Measurements from ENCODE around the gene THAP10.

Gene THAP10

DNA sequence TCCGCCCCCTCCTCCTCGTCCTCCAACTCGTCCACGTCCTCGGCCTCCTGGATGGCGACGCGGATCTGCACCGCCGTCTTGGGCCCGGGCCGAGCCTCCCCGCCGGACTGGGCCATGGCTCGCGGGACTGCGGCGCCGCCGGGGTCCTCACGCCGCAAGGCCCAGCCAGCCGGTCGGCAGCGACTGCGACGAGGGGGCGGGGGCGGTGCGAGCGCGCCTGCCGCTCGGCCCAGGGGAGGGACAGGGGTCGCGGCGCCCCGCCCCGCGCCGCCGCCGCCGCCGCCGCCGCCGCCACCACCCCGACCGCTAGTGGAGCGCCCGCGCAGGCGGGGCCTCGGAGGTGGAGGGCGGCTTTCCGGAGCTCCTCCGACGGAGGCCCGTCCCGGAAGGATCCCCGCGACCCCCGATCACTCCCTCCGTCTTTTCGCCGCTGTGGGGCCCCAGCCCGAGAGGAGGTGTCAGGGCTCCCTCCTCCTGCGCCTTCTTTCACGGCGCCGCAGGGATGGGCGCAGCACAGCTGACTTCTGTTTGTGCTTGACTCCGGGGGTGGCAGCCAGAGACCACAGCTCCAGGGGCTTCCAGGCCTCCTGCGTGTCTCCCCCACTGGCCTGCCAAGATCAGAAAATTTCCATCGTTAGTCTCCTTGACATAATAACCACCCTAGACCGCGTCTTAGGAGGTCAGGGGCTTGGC lies 38.1 kb downstream of the THAP10 start, which contains the start of gene LARP6:
Gene LARP6, minus strand, starts transcription at position 185 of the 693 bp plus-strand sequence. Its CDS starts 69 bp downstream, at position 116.
- peak in 1 of 2 donors; percentile 20 for DNase-seq (ENCODE audit: low read depth in 2 of 2)

DNA sequence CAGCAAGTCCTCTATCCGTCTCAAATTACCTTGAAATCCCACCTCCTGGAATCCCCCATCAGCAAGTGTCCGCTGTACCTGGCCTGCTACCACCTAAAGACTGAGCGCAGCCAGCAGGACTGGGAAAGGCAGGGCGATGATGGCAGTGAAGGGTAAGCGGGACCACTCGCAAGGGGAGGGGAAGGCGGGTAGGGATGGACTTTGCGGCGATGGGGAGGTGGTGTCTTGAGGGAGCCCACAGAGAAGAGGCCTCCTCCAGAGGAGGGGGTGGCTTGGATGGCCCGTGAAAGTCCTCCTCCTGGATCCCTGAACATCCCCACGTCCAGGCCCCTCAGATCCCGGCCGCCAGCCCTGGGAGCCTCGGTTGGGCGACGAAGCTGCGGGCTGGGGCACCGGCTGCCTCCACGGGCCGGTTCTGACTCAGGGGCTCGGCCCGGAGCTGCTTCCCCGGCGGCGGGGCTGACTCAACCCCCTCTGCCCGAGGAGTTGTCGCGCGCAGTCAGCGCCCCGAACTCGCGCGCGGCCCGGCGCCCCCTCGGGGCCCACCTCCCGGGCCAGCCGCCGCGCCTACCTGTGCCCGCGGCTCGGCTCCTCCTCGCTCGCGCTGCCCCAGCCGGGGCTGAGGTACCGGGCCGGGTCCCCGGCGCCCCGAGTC lies 38.8 kb downstream of the THAP10 start:
- DNase-seq (ENCODE audit: low read depth in 2 of 2) = peak in 1 of 2 donors; percentile 4

DNA sequence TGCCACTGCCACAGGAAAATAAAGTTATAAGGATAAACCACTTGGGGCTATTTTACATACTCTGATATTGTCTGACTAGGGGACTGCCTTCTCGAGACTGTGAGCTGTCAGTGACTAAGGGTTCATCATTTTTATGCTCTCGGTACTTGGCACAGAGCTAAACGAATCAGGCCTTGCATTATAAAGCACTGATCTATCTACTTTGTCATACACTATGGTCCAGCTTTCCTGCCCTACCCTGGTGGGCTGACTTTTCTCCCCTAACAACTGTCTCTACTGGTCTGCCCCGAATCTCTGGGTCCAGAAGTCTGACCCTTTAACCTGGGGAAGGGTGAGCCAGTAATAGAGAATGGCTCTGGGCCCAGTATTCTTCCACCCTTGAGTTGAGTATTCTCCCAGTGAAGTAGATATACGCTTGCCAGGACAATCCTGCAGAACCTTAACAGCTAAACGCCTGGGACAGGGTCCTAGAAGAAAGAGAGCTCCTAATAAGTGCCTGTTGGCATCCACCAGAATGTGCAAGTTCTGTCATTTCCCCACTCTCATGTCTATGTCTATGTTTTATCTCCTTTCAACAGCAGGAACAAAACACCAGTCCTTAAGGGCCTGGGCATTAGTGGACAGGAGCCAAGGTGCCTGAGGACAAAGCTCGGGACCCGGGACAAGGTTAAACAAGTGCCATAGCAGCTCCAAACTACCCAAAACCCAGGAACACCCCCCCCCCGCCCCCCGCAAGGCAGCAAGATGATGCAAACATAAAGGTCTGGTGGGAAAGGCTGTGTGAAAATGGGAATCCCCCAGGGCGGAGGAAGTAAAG lies 39.5 kb downstream of the THAP10 start:
- DNase-seq (ENCODE audit: low read depth in 2 of 2) = no peak

DNA sequence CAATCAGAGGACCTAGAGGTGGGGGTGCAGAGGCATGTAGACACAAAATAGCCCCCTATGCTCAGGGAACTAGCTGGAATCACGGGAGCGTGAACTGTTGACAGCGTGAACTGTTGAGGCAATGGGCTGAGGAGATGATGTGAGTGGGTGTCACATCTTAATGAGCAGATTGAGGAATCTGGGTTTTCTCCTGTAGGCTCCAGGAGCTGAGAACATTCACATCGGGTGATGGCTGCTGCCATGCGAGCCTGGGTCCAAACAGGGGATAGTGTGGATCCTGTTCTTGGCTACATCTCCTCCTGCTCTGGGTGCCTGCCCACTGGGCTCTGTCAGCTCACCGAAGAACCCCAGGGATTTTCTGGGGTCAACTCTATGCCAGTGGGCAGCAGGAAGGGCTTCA lies 40.3 kb downstream of the THAP10 start:
- no peak for DNase-seq (ENCODE audit: low read depth in 2 of 2)

DNA sequence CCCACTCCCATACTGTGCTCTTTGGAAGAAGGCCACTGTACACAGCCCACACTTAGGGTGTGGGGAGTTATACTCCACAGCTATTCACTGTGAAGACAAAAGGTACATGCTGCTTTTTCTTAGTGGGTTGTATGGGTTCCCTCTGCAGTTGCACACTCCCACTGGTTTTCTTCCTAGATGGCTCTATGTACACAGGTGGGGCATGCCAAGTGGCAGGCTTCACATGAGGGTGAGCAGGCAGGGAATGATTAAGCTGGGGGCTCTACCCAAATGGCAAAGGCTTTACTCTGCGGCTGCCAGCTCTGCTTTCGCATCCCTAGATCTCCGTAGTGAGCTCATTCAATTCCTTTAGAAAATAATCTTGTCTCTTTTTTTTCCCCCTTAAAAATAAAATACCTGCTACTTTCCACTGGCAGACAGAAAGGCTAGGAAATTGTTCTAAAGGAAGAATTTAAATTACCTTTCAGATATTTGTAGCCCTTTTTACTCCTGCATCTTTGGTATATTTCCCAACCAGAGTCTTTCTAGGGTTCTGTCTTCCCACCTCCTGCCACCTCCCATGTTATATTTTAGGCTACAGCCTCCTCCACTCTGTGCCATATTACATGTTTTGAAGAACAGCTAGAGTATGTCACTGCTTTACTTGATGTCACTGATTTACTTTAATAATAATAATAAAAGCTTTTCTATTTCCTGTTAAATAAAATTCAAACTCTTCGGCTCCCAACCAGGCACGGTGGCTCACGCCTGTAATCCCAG lies 46.5 kb downstream of the THAP10 start:
- no peak for DNase-seq (ENCODE audit: low read depth in 2 of 2)

DNA sequence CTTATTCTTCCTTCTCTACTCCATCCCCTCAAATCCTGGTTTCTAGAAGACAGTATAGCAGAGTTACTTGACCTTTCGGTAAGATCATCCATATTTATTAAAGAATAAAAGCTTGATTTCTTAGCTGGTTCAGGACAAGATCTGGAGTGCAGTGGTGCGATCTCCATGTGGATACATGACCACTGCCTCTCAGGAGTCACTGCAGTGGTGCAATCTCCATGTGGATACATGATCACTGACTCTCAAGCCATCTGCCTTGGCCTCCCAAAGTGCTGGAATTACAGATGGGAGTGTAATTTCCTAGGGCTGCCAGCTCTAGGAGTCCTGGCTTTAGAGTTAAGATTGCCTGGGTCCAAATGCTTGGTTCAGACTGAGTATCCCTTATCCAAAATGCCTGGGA lies 54.8 kb downstream of the THAP10 start:
- DNase-seq (ENCODE audit: low read depth in 2 of 2) = no peak

DNA sequence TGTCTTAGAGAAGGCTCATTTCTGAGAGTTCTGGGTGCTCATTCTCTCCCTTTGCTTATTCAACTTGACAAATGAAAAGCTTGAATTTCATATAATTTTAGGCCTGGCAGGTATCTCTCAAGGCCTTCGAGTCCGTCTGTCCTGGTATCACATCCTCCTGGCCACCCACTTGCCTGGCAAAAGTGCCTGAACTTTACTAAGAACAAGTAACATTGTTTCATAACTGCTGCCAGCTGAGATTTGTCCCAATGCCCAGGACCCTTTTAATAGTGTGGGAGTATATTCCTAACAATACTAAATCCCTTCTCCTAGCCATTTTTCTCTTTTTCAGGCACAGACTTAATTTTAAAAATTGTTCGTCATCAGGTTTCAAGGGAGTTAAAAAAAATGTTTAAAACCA lies 56.4 kb downstream of the THAP10 start:
- DNase-seq (ENCODE audit: low read depth in 2 of 2) = no peak

DNA sequence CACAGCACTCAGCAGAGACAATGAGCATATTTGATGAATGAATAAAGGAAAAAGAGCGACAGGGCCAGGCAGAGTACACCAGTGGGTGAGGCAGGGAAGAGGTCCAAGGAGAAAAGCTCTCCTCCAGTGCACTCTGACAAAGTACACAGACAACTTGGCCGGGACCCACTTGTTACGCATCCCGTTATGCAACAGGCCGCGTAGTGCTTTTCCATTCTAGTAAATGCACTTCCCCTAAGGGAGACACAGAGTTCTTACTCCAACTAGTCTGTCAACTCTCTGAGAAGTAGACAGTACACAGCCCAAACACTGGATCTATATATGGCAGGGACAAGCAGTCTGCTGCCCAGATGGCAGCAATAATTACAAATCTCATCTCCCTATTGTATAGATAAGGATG lies 56.8 kb downstream of the THAP10 start:
- no peak for DNase-seq (ENCODE audit: low read depth in 2 of 2)

DNA sequence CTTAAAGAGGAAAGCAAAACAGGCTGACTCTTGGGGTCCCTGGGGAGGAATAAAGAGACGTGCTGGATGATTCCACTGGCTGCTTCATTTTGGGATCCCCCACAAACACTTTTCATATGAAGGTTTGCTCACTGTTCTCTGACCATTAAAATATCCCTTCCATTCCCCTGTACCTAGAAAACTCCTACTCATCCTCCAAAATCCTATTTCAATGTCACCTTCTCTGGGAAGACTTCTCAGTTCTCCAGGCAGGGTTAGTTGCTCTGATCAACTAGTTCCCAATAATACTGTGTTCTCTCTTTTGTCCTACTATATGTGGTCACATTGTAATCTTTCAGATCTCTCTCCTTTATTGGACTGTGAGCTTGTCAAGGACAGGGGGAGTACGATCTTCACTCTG lies 57.2 kb downstream of the THAP10 start:
- no peak for DNase-seq (ENCODE audit: low read depth in 2 of 2)

DNA sequence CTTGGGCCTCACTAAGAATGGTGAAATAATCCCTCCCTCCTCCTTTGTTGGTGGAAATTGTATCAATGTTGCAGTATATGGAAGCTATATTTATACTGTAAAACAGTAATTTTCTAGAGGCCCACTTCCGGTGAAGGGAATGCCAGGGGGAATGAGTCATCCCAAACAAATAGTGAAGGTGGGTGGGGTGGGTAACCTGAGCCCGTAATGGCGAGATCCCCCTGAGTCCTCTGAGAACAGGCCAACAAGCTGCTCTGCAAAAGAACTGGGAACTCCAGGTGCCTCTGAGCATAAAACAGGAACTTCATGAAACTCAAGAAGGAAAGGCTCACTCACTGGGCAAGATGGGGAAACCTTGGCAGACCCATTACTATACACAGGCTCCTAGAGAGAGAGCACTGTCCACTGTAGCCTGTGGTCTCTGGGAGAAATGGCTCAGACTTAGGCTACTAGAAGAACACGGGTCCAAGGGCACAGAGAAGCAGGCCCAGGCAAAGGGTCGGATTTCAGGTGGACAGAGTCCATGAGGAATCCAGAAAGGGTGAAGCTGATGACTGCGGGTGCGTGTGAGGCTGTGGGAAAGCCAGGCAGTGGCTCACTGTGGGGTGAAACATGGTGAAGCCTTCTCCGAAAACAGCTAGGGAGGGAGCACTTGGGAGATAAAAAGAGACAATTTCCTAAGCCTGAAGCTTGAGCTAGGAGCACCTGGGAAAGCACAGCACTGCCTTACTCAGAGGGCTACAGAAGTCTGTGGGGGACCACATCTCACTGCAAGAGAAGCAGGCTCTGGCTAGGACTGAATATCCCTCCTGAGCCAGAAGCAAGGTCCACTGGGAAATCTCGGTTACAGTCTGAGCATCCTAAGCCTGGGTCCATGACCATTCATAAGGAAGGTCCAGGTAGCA lies 58.1 kb downstream of the THAP10 start:
- no peak for DNase-seq (ENCODE audit: low read depth in 2 of 2)

DNA sequence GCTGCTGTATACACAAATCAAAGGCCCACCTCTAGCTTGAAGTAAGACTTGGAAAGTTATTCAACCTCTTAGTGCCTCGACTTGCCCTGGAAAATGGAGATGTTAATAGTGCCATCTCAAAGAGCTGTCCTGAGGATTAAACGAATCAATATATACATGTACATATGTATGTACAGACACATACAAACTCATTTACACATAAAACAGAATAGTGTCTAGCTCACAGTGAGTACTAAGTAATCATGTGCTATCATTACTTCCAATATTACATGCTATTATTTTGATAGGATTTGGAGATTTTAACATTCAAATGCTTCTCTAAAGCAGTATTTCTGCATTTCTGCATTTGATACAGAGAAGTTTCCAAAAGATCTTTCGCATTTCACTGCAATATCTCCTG lies 58.8 kb downstream of the THAP10 start:
- no peak for DNase-seq (ENCODE audit: low read depth in 2 of 2)

DNA sequence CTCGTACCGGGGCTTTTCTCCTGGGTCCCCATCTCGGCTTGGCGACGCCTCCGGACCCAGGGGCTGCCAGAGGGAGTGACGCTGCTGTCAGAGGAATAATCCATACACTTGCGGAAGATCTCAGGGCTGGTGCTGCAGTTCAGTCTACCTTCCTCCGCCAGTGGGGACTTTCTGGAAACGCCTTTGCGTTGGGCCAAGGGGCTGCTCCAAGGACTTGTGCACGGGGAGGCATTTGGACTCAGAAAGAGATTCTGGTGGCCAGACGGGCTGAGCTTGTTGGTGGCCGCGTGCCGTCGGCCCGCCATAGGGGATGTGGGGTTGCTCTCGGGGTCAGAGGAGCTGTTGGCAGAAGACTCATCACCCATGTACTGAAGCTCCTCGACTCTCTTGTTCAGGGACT lies 60.1 kb downstream of the THAP10 start:
- no peak for DNase-seq (ENCODE audit: low read depth in 2 of 2)
